BJ (cell line): Measurements from ENCODE around the gene ATOH1. TPM values are rescaled to one million over a fixed set of nuclear protein-coding genes. Genes with fewer than 3 reads are reported as not detected.

Experiments used
- CTCF ChIA-PET: fragments of 350-600 bp; formaldehyde crosslinking; extraction: SDS; loops from one replicate; lab custom pipeline; 2021; ENCODE audit warnings: antibody characterized with exemption, inconsistent platforms; lab: Yijun Ruan, JAX
- POLR2A ChIA-PET: fragments of 300-600 bp; sonication (Branson Sonifier 250); formaldehyde crosslinking; extraction: SDS; loops from one replicate; lab custom pipeline; 2021; ENCODE audit warnings: antibody characterized with exemption; lab: Charles Lee
- DNase-seq: peaks from one replicate; pipeline ENCODE4 v3.0.0-alpha.2; 2011; ENCODE audit warnings: low read depth
- H3K27me3 ChIP-seq: 2 replicates; pipeline ENCODE4 v1.6.0; 2011; ENCODE audit warnings: low read length; ENCODE audit not compliant: control insufficient read depth, insufficient read depth
- H3K36me3 ChIP-seq: 2 replicates; pipeline ENCODE4 v1.5.1; 2011; ENCODE audit warnings: low read length; ENCODE audit not compliant: control insufficient read depth, insufficient read depth
- H3K4me3 ChIP-seq: 2 replicates; pipeline ENCODE4 v1.5.1; 2011; ENCODE audit warnings: low read depth, mild to moderate bottlenecking, control low read depth, low read length
- CTCF ChIP-seq: IDR thresholded peaks from 2 replicates; pipeline ENCODE4 v1.5.1; 2011; ENCODE audit warnings: low read depth, mild to moderate bottlenecking, control low read depth, inconsistent platforms, low read length, moderate library complexity; ENCODE audit not compliant: insufficient read depth
- polyA plus RNA-seq: library from polyadenylated mRNA; depleted of rRNA; stranded (reverse); fragments of >200 nt; gene quantifications from 2 replicates; pipeline ENCODE4 v1.2.3, GENCODE V29; 2011

The ATOH1 gene
- polyA plus RNA-seq, 1 experiment: not detected

GRCh38 chr4:93827272-93827947 is 1.1 kb upstream of the ATOH1 start:
- Histone ChIP-seq H3K27me3 (peaks cover 22% of the 10 kb centered on the region), H3K4me3 (no peak overlapping the region), H3K36me3 (no peaks in the 10 kb centered on the region)
- POLR2A ChIA-PET: no interaction called here
- CTCF ChIA-PET: no interaction called here
- DNase-seq: no peak
- TF ChIP-seq CTCF: no peak

DNA sequence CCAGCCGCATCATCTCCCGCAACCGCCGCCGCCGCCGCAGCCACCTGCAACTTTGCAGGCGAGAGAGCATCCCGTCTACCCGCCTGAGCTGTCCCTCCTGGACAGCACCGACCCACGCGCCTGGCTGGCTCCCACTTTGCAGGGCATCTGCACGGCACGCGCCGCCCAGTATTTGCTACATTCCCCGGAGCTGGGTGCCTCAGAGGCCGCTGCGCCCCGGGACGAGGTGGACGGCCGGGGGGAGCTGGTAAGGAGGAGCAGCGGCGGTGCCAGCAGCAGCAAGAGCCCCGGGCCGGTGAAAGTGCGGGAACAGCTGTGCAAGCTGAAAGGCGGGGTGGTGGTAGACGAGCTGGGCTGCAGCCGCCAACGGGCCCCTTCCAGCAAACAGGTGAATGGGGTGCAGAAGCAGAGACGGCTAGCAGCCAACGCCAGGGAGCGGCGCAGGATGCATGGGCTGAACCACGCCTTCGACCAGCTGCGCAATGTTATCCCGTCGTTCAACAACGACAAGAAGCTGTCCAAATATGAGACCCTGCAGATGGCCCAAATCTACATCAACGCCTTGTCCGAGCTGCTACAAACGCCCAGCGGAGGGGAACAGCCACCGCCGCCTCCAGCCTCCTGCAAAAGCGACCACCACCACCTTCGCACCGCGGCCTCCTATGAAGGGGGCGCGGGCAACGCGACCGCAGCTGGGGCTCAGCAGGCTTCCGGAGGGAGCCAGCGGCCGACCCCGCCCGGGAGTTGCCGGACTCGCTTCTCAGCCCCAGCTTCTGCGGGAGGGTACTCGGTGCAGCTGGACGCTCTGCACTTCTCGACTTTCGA is 654 bp downstream of the ATOH1 start:
- no peak for DNase-seq
- POLR2A ChIA-PET: no interaction called here
- CTCF ChIA-PET: no interaction called here
- Histone ChIP-seq H3K36me3 (no peaks in the 10 kb centered on the region), H3K4me3 (no peak overlapping the region), H3K27me3 (peaks cover 22% of the 10 kb centered on the region)
- TF ChIP-seq CTCF: no peak

DNA sequence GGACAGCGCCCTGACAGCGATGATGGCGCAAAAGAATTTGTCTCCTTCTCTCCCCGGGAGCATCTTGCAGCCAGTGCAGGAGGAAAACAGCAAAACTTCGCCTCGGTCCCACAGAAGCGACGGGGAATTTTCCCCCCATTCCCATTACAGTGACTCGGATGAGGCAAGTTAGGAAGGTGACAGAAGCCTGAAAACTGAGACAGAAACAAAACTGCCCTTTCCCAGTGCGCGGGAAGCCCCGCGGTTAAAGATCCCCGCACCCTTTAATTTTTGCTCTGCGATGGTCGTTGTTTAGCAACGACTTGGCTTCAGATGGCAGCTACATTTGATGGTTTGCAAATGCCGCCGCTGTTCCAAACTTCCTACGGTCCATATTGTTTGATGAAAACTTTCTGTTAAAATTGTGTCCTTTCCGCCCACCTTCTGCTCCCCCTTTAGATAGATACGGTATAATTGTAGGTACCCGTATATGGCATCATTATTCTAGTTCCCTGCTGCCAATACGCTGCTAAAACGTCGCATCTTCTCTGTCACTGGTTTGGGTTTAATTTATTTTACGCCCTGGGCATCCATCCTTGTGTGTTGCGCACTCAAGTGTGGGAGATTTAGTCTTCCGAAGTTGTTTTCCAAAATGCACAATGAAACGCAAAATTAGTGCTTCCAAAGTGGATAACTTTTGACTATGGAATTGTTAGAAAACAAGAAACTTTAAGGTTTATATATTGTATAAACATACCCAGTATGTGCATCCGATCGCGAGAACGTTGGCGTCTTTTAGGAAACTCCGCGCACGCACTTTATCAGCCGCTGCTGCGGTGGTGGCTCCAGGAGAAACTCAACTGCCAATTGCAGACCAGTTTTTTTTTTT is 1.5 kb downstream of the ATOH1 start:
- Histone ChIP-seq H3K36me3 (no peaks in the 10 kb centered on the region), H3K27me3 (peaks cover 25% of the 10 kb centered on the region), H3K4me3 (no peak overlapping the region)
- no peak for TF ChIP-seq CTCF
- POLR2A ChIA-PET: no interaction called here
- no peak for DNase-seq
- CTCF ChIA-PET: no interaction called here

- no peak for TF ChIP-seq CTCF
- peaks cover 25% of the 10 kb centered on the region for H3K27me3 ChIP-seq
- DNase-seq: no peak
- ChIA-PET CTCF (no interaction called here), POLR2A (no interaction called here)
- no peaks in the 10 kb centered on the region for H3K36me3 ChIP-seq
- H3K4me3 ChIP-seq: no peak overlapping the region
These were observed 3.4 kb downstream of the ATOH1 start for GRCh38 chr4:93831716-93832496.
